Osteocyte (in vitro differentiated cells): ENCODE data around the gene OPTN. TPM values are rescaled to one million over a fixed set of nuclear protein-coding genes. Genes with fewer than 3 reads are reported as not detected.

Source experiments
- DNase-seq: peaks from one replicate; pipeline ENCODE4 v3.0.0; 2021; ENCODE audit warnings: mixed read lengths; ENCODE audit not compliant: unreplicated experiment; ENCODE audit errors: extremely low spot score
- H3K27ac Mint-ChIP-seq: one replicate; pipeline ENCODE4 v1.8.0; 2021; ENCODE audit warnings: mild to moderate bottlenecking, mixed read lengths; ENCODE audit not compliant: unreplicated experiment
- H3K27me3 Mint-ChIP-seq: one replicate; pipeline ENCODE4 v1.8.0; 2021; ENCODE audit warnings: mixed read lengths; ENCODE audit not compliant: unreplicated experiment
- H3K36me3 Mint-ChIP-seq: one replicate; pipeline ENCODE4 v1.8.0; 2021; ENCODE audit warnings: mixed read lengths; ENCODE audit not compliant: unreplicated experiment
- H3K4me1 Mint-ChIP-seq: one replicate; pipeline ENCODE4 v1.8.0; 2021; ENCODE audit warnings: mixed read lengths; ENCODE audit not compliant: unreplicated experiment
- H3K4me3 Mint-ChIP-seq: one replicate; pipeline ENCODE4 v1.8.0; 2021; ENCODE audit warnings: mild to moderate bottlenecking, moderate library complexity, mixed read lengths; ENCODE audit not compliant: unreplicated experiment
- H3K9me3 Mint-ChIP-seq: one replicate; pipeline ENCODE4 v1.8.0; 2021; ENCODE audit warnings: mixed read lengths; ENCODE audit not compliant: unreplicated experiment
- CTCF ChIP-seq: fragments of 200-600 bp; sonication (generic); IDR thresholded peaks from 2 replicates; pipeline ENCODE4 v1.5.0; 2021; ENCODE audit warnings: antibody characterized with exemption, mild to moderate bottlenecking, moderate library complexity
- total RNA-seq: library from RNA; stranded (reverse); gene quantifications from 2 replicates; pipeline ENCODE4 v1.2.1, GENCODE V29; 2021

Gene OPTN
- total RNA-seq, 1 donor from 2014 or later: 107 TPM

GRCh38 chr10:13187135-13187534, 87.2 kb downstream of the OPTN start:
- no peak for TF ChIP-seq CTCF
- no peak overlapping the region for H3K27ac Mint-ChIP-seq
- H3K9me3 Mint-ChIP-seq: no peaks in the 10 kb centered on the region
- no peak for DNase-seq
- H3K4me3 Mint-ChIP-seq: no peak overlapping the region
- peaks cover 11% of the 10 kb centered on the region for H3K36me3 Mint-ChIP-seq
- H3K4me1 Mint-ChIP-seq: no peaks in the 10 kb centered on the region
- no peaks in the 10 kb centered on the region for H3K27me3 Mint-ChIP-seq

Other genes with a start within 250 kb of the OPTN start
- gene CCDC3, start 98.5 kb upstream of the OPTN start, total RNA-seq: 14.1 and 15.0 TPM in 2 replicates
- gene MCM10, start 61.4 kb downstream of the OPTN start, total RNA-seq: 2.5 and 3.7 TPM in 2 replicates
- gene UCMA, start 134.2 kb downstream of the OPTN start, total RNA-seq: not detected in 2 replicates
- 21.6 and 22.1 TPM in 2 replicates for gene PHYH, start 199.9 kb downstream of the OPTN start, total RNA-seq
- 67.5 and 72.1 TPM in 2 replicates for gene SEPHS1, start 248.1 kb downstream of the OPTN start, total RNA-seq